Measurements from ENCODE around the gene PLXNA4. TPM values are rescaled to one million over a fixed set of nuclear protein-coding genes. Genes with fewer than 3 reads are reported as not detected.

Gene PLXNA4, protein sequence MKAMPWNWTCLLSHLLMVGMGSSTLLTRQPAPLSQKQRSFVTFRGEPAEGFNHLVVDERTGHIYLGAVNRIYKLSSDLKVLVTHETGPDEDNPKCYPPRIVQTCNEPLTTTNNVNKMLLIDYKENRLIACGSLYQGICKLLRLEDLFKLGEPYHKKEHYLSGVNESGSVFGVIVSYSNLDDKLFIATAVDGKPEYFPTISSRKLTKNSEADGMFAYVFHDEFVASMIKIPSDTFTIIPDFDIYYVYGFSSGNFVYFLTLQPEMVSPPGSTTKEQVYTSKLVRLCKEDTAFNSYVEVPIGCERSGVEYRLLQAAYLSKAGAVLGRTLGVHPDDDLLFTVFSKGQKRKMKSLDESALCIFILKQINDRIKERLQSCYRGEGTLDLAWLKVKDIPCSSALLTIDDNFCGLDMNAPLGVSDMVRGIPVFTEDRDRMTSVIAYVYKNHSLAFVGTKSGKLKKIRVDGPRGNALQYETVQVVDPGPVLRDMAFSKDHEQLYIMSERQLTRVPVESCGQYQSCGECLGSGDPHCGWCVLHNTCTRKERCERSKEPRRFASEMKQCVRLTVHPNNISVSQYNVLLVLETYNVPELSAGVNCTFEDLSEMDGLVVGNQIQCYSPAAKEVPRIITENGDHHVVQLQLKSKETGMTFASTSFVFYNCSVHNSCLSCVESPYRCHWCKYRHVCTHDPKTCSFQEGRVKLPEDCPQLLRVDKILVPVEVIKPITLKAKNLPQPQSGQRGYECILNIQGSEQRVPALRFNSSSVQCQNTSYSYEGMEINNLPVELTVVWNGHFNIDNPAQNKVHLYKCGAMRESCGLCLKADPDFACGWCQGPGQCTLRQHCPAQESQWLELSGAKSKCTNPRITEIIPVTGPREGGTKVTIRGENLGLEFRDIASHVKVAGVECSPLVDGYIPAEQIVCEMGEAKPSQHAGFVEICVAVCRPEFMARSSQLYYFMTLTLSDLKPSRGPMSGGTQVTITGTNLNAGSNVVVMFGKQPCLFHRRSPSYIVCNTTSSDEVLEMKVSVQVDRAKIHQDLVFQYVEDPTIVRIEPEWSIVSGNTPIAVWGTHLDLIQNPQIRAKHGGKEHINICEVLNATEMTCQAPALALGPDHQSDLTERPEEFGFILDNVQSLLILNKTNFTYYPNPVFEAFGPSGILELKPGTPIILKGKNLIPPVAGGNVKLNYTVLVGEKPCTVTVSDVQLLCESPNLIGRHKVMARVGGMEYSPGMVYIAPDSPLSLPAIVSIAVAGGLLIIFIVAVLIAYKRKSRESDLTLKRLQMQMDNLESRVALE (N-terminal part only)
- total RNA-seq: 1.5 and 2.0 TPM in 2 replicates

GRCh38 chr7:132575982-132576720, at the start of gene PLXNA4:
TSS of gene PLXNA4 (minus strand) at chr7:132576470. CDS start at chr7:132508693, 67,777 bp downstream.

Measured in aortic smooth muscle cell (primary cell).